ENCODE data around the gene TRPM1. TPM values are rescaled to one million over a fixed set of nuclear protein-coding genes. Genes with fewer than 3 reads are reported as not detected.

Gene TRPM1
- total and polyA plus RNA-seq, 4 donors: 0.09 TPM; not detected in 3

DNA sequence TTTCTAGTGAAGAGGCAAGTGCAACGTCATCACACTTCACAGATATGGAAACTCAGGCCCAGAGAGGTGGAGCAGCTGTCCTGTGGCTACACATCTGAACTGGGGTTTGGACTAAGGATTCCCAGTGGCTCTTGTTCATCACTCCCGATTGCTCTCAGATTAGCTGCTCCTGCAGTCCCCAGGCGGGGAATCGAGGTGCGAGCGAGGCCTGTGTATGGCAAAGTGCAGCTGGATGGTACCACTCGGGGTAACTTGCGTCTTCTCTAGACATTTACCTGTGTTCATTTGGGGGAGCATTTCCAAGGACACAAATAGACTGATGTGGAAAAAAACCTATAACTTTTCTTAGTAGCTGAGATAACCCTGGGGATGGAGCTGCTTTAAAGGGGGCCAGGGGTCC, 45.9 kb upstream of the TRPM1 start:
- Histone ChIP-seq H3K36me3 (ENCODE audit: control insufficient read depth in 4 of 4, insufficient read depth in 4 of 4, low read length in 4 of 4) (no peaks in the 10 kb centered on the region), H3K4me3 (no peak overlapping the region), H3K27me3 (ENCODE audit: control insufficient read depth in 3 of 3, insufficient read depth in 3 of 3, low read length in 2 of 3) (peaks cover 0 to 3% (median 0%) of the 10 kb centered on the region in 3 donors), H3K27ac (ENCODE audit: low read depth in 1 of 2, low read length in 1 of 2) (no peak overlapping the region), H3K4me1 (ENCODE audit: control insufficient read depth in 5 of 5, insufficient read depth in 5 of 5, low read length in 5 of 5) (no peaks in the 10 kb centered on the region), H3K9ac (ENCODE audit: insufficient read depth in 1 of 2, low read length in 2 of 2) (no peak overlapping the region), H3K9me3 (ENCODE audit: control insufficient read depth in 4 of 4, insufficient read depth in 3 of 4, low read length in 3 of 4) (peaks cover 0 to 2% (median 0%) of the 10 kb centered on the region in 4 donors)
- ATAC-seq (ENCODE audit: insufficient read depth, low FRiP score): no peak
- no peak for TF ChIP-seq CTCF (IDR thresholded peaks at IDR 0.05; ENCODE audit: control extremely low read depth, extremely low read depth)
- WGBS, 2 donors: 85 to 86% methylated on average over 8 of the region's 8 CpGs
- DNase-seq: no peak

GRCh38 chr15:31145271-31145911, 43.9 kb upstream of the TRPM1 start:
- H3K27ac ChIP-seq (ENCODE audit: low read depth in 1 of 2, low read length in 1 of 2): no peak overlapping the region
- peaks cover 0 to 3% (median 0%) of the 10 kb centered on the region in 3 donors for H3K27me3 ChIP-seq (ENCODE audit: control insufficient read depth in 3 of 3, insufficient read depth in 3 of 3, low read length in 2 of 3)
- ATAC-seq (ENCODE audit: insufficient read depth, low FRiP score): no peak
- H3K4me3 ChIP-seq: no peak overlapping the region
- no peak for TF ChIP-seq CTCF (IDR thresholded peaks at IDR 0.05; ENCODE audit: control extremely low read depth, extremely low read depth)
- 87 to 88% methylated on average over 7 of the region's 7 CpGs for WGBS, 2 donors
- H3K4me1 ChIP-seq (ENCODE audit: control insufficient read depth in 5 of 5, insufficient read depth in 5 of 5, low read length in 5 of 5): no peaks in the 10 kb centered on the region
- H3K36me3 ChIP-seq (ENCODE audit: control insufficient read depth in 4 of 4, insufficient read depth in 4 of 4, low read length in 4 of 4): no peaks in the 10 kb centered on the region
- no peaks in the 10 kb centered on the region for H3K9me3 ChIP-seq (ENCODE audit: control insufficient read depth in 4 of 4, insufficient read depth in 3 of 4, low read length in 3 of 4)
- H3K9ac ChIP-seq (ENCODE audit: insufficient read depth in 1 of 2, low read length in 2 of 2): no peak overlapping the region
- no peak for DNase-seq

- no peak for TF ChIP-seq CTCF (IDR thresholded peaks at IDR 0.05; ENCODE audit: control extremely low read depth, extremely low read depth)
- no peak for ATAC-seq (ENCODE audit: insufficient read depth, low FRiP score)
- no peak overlapping the region for H3K27ac ChIP-seq (ENCODE audit: low read depth in 1 of 2, low read length in 1 of 2)
- no peak for DNase-seq
- no peaks in the 10 kb centered on the region for H3K4me1 ChIP-seq (ENCODE audit: control insufficient read depth in 5 of 5, insufficient read depth in 5 of 5, low read length in 5 of 5)
- no peak overlapping the region for H3K4me3 ChIP-seq
- H3K36me3 ChIP-seq (ENCODE audit: control insufficient read depth in 4 of 4, insufficient read depth in 4 of 4, low read length in 4 of 4): no peaks in the 10 kb centered on the region
- no peak overlapping the region for H3K9ac ChIP-seq (ENCODE audit: insufficient read depth in 1 of 2, low read length in 2 of 2)
- H3K27me3 ChIP-seq (ENCODE audit: control insufficient read depth in 3 of 3, insufficient read depth in 3 of 3, low read length in 2 of 3): no peaks in the 10 kb centered on the region
- H3K9me3 ChIP-seq (ENCODE audit: control insufficient read depth in 4 of 4, insufficient read depth in 3 of 4, low read length in 3 of 4): no peaks in the 10 kb centered on the region
Measured at GRCh38 chr15:31141792-31142191, 40.3 kb upstream of the TRPM1 start.

All from lung (tissue), 12 donors.